GM12801 (cell line): Measurements from ENCODE around the gene RASAL2.

ENCODE experiments used
- TF ChIP-seq, protein P1 (sequence below): IDR thresholded peaks from one replicate; pipeline ENCODE4 v1.5.1; 2011; ENCODE audit warnings: control low read depth; ENCODE audit not compliant: insufficient read length; ENCODE audit errors: extremely low read depth

RASAL2 gene

GRCh38 chr1:178121883-178122282, 28.0 kb downstream of the RASAL2 start:
- TF ChIP-seq, protein P1, sequence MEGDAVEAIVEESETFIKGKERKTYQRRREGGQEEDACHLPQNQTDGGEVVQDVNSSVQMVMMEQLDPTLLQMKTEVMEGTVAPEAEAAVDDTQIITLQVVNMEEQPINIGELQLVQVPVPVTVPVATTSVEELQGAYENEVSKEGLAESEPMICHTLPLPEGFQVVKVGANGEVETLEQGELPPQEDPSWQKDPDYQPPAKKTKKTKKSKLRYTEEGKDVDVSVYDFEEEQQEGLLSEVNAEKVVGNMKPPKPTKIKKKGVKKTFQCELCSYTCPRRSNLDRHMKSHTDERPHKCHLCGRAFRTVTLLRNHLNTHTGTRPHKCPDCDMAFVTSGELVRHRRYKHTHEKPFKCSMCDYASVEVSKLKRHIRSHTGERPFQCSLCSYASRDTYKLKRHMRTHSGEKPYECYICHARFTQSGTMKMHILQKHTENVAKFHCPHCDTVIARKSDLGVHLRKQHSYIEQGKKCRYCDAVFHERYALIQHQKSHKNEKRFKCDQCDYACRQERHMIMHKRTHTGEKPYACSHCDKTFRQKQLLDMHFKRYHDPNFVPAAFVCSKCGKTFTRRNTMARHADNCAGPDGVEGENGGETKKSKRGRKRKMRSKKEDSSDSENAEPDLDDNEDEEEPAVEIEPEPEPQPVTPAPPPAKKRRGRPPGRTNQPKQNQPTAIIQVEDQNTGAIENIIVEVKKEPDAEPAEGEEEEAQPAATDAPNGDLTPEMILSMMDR: no peak

DNA sequence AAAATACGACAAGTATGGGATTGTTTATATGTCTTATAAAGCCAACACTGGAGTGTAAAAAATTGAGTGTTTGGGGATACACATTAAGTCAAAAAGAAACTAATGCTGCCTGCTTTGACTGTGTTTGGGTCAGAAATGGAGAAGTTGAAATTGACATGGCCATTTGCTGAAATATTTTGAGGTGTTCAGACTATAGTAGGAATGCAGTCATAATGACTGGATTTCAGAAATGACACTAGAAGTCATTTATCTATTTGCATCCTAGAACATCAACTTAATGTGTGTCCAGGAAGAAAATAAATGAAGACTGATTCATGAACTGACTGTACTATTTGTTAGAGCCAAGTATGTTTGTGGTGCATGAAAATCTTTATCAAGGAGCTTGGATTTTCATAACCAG, 28.4 kb downstream of the RASAL2 start:
- TF ChIP-seq, protein P1: no peak

- TF ChIP-seq, protein P1: no peak
Measured at GRCh38 chr1:178124115-178124514, 30.2 kb downstream of the RASAL2 start.

GRCh38 chr1:178126261-178126660, 32.4 kb downstream of the RASAL2 start:
- TF ChIP-seq, protein P1: no peak

DNA sequence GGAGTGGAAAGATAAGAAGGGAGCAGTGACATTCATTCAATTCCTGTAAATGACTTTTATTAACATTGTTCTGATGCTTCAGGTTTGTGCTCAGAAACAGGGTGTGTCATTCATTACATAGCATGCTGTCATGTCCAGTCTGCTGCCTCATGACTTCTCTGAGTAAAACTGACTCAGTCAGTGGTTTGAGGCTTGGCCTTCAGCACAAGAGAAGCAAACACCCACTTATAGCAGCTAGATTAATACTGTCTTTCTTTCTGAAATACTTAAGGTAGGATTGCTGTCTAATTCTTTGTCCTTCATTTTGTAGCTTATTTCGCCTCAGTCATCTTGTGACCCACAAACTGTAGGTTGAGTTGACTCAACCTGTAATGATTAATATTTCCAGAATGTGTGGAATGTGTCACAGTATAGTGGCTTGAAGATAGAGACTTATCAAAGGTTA, 32.9 kb downstream of the RASAL2 start:
- TF ChIP-seq, protein P1: no peak

DNA sequence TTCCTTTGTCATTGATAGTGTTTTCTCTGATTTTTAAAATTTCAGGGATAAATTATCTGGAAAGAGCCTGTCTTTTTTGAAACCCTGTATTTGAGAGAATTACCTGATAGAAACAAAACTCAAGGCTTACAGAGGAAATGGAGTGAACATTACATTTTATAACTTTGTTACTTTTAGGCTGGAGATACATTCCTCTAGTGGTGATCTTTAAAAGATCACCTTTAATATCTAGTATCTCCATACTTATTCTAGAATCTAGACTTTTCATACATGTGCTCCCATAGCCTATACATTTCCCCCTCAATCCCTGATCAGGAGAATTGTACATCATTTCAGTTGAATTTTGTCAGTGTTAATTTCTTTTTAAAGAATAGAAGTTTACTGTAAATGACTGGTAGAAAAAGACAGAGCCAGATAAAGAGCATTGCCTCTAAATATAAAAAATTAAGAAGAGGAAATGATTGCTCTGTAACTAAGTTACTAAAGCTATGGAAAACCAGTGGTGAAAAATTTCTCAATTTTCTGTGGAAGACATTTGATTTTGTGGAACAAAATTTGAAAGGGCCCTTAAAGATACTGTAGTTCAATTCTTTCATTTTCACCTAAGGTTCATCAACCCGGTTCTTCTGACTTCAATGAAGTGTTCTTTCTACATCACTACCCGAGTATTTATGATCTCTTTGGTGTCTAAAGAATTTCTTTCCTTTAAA, 33.7 kb downstream of the RASAL2 start:
- TF ChIP-seq, protein P1: no peak

- TF ChIP-seq, protein P1: no peak
Measured at GRCh38 chr1:178133239-178133989, 39.5 kb downstream of the RASAL2 start.
